Fibroblast of lung (primary cell): ENCODE data around the gene MCRIP1. TPM values are rescaled to one million over a fixed set of nuclear protein-coding genes. Genes with fewer than 3 reads are reported as not detected.

Experiments
- DNase-seq, 2 donors: peaks; one replicate each; pipeline versions ENCODE4 v3.0.0 to v3.0.0-alpha.2; 2010; ENCODE audit warnings: low read depth in 2 of 2
- H2AFZ ChIP-seq: 2 replicates; pipeline ENCODE4 v1.5.1; 2012; ENCODE audit warnings: low read length, control low read depth, inconsistent platforms
- H3K27ac ChIP-seq: 2 replicates; pipeline ENCODE4 v1.5.1; 2011; ENCODE audit warnings: low read length, control low read depth; ENCODE audit not compliant: insufficient read depth
- H3K27me3 ChIP-seq: 2 replicates; pipeline ENCODE4 v1.5.1; 2011; ENCODE audit warnings: mild to moderate bottlenecking, low read length; ENCODE audit not compliant: control insufficient read depth, insufficient read depth
- H3K36me3 ChIP-seq: 2 replicates; pipeline ENCODE4 v1.5.1; 2011; ENCODE audit warnings: low read length; ENCODE audit not compliant: control insufficient read depth, insufficient read depth
- H3K4me1 ChIP-seq: 2 replicates; pipeline ENCODE4 v1.5.1; 2011; ENCODE audit warnings: low read length; ENCODE audit not compliant: control insufficient read depth, insufficient read depth; ENCODE audit errors: extremely low read depth
- H3K4me2 ChIP-seq: 2 replicates; pipeline ENCODE4 v1.5.1; 2011; ENCODE audit warnings: low read length, control low read depth; ENCODE audit not compliant: insufficient read depth; ENCODE audit errors: extremely low read depth
- H3K4me3 ChIP-seq, 4 experiments: fragments of 200-600 bp in 1 of 4; sonication (generic) in 1 of 4; replicated peaks in 1 of 4; 2 replicates each; pipeline ENCODE4 v1.5.1; 2011 to 2016; ENCODE audit warnings: low read length in 4 of 4, low read depth in 3 of 4, mild to moderate bottlenecking in 3 of 4, control low read depth in 2 of 4, inconsistent platforms in 1 of 4, mixed read lengths in 1 of 4; ENCODE audit not compliant: insufficient read depth in 1 of 4; ENCODE audit errors: control extremely low read depth in 1 of 4
- H3K79me2 ChIP-seq: 2 replicates; pipeline ENCODE4 v1.5.1; 2012; ENCODE audit warnings: mild to moderate bottlenecking, low read length, inconsistent platforms; ENCODE audit not compliant: control insufficient read depth, insufficient read depth
- H3K9ac ChIP-seq: 2 replicates; pipeline ENCODE4 v1.5.1; 2011; ENCODE audit warnings: mild to moderate bottlenecking, low read length, control low read depth; ENCODE audit not compliant: insufficient read depth
- H3K9me3 ChIP-seq: 2 replicates; pipeline ENCODE4 v1.5.1; 2012; ENCODE audit warnings: low read depth, low read length; ENCODE audit not compliant: control insufficient read depth, insufficient read depth
- H4K20me1 ChIP-seq: 2 replicates; pipeline ENCODE4 v1.5.1; 2011; ENCODE audit warnings: low read length; ENCODE audit not compliant: control insufficient read depth, insufficient read depth; ENCODE audit errors: extremely low read depth
- CTCF ChIP-seq, 2 donors: IDR thresholded peaks in 1 of 2; conservative IDR thresholded peaks in 1 of 2; 1 replicate in 1 of 2; 2 replicates in 1 of 2; pipeline ENCODE4 v1.5.1; 2011 to 2012; ENCODE audit warnings: low read length in 2 of 2, control low read depth in 1 of 2, inconsistent platforms in 1 of 2, low read depth in 1 of 2, mild to moderate bottlenecking in 1 of 2
- EZH2 ChIP-seq: IDR thresholded peaks from 2 replicates; pipeline ENCODE4 v1.5.1; 2012; ENCODE audit warnings: low read length, control low read depth, mild to moderate bottlenecking; ENCODE audit errors: missing control alignments
- polyA plus RNA-seq, 2 donors: library from polyadenylated mRNA; depleted of rRNA in 1 of 2; stranded (reverse) in 1 of 2; unstranded in 1 of 2; fragments of >200 nt; gene quantifications; 2 replicates each; pipeline ENCODE4 v1.2.1, GENCODE V29; 2011 to 2012; ENCODE audit warnings: missing spikeins in 1 of 2
- total RNA-seq: library from RNA; depleted of rRNA; stranded (reverse); fragments of >200 nt; gene quantifications from 2 replicates; pipeline ENCODE4 v1.2.1, GENCODE V29; 2014

The MCRIP1 gene
- total and polyA plus RNA-seq, 2 donors (not counting 1 experiment from before 2014, with no cell fraction given): 37.6 to 108 TPM

GRCh38 chr17:81804559-81805399 lies 28.3 kb downstream of the MCRIP1 start:
- TF ChIP-seq CTCF (conservative IDR thresholded peaks at IDR 0.05 in 1 of 2, IDR thresholded peaks at IDR 0.05 in 1 of 2; ENCODE audit: low read depth in 1 of 2, low read length in 2 of 2) (no peak), EZH2 (peak; percentile 95)
- DNase-seq: no peak
- H3K4me1 ChIP-seq: no peaks in the 10 kb centered on the region
- no peaks in the 10 kb centered on the region for H4K20me1 ChIP-seq
- H3K4me3 ChIP-seq: no peak overlapping the region
- no peaks in the 10 kb centered on the region for H3K79me2 ChIP-seq
- H3K4me2 ChIP-seq: no peak overlapping the region
- H3K27ac ChIP-seq: no peak overlapping the region
- H3K27me3 ChIP-seq: peaks cover 51% of the 10 kb centered on the region
- no peak overlapping the region for H3K9ac ChIP-seq
- H2AFZ ChIP-seq: no peak overlapping the region
- H3K9me3 ChIP-seq: no peaks in the 10 kb centered on the region
- no peaks in the 10 kb centered on the region for H3K36me3 ChIP-seq

- no peaks in the 10 kb centered on the region for H3K36me3 ChIP-seq
Measured at GRCh38 chr17:81803728-81804558, 29.1 kb downstream of the MCRIP1 start, which contains the start of gene GCGR. Gene GCGR (plus strand): TSS chr17:81804150. CDS start chr17:81809019, 4,869 bp downstream.

More at GRCh38 chr17:81803728-81804558, 29.1 kb downstream of the MCRIP1 start, which contains the start of gene GCGR:
- TF ChIP-seq EZH2 (peak; percentile 35), CTCF (conservative IDR thresholded peaks at IDR 0.05 in 1 of 2, IDR thresholded peaks at IDR 0.05 in 1 of 2; ENCODE audit: low read depth in 1 of 2, low read length in 2 of 2) (no peak)
- Histone ChIP-seq H3K9ac (no peak within 1 kb of the TSS), H3K4me2 (no peak within 1 kb of the TSS), H3K4me3 (no peak within 1 kb of the TSS), H2AFZ (no peak within 1 kb of the TSS), H3K4me1 (no peaks in the 10 kb centered on the region), H3K9me3 (no peaks in the 10 kb centered on the region), H3K27me3 (peaks cover 44% of the 10 kb centered on the region), H3K27ac (no peak within 1 kb of the TSS), H3K79me2 (no peaks in the 10 kb centered on the region), H4K20me1 (no peaks in the 10 kb centered on the region)
- DNase-seq: no peak
